ENCODE data around the gene PAQR6. TPM values are rescaled to one million over a fixed set of nuclear protein-coding genes. Genes with fewer than 3 reads are reported as not detected.

Gene PAQR6
- total RNA-seq, 1 donor: 0.43 TPM

- peak; percentile 23 for DNase-seq (ENCODE audit: low read depth)
- H3K4me3 ChIP-seq (ENCODE audit: low read depth, low read length): peak overlapping the region; percentile 44
- no peak for TF ChIP-seq CTCF (IDR thresholded peaks at IDR 0.05; ENCODE audit: insufficient read depth, low read depth, low read length)
Observed at GRCh38 chr1:156245451-156246232, 2.2 kb downstream of the PAQR6 start.

- DNase-seq (ENCODE audit: low read depth): no peak
- TF ChIP-seq CTCF (IDR thresholded peaks at IDR 0.05; ENCODE audit: insufficient read depth, low read depth, low read length): no peak
- no peak overlapping the region for H3K4me3 ChIP-seq (ENCODE audit: low read depth, low read length)
Observed at GRCh38 chr1:156244712-156245111, 3.1 kb downstream of the PAQR6 start.

GRCh38 chr1:156244126-156244525 lies 3.7 kb downstream of the PAQR6 start:
- TF ChIP-seq CTCF (IDR thresholded peaks at IDR 0.05; ENCODE audit: insufficient read depth, low read depth, low read length): no peak
- no peak for DNase-seq (ENCODE audit: low read depth)

GRCh38 chr1:156242738-156243137 lies 5.1 kb downstream of the PAQR6 start:
- no peak overlapping the region for H3K4me3 ChIP-seq (ENCODE audit: low read depth, low read length)
- TF ChIP-seq CTCF (IDR thresholded peaks at IDR 0.05; ENCODE audit: insufficient read depth, low read depth, low read length): no peak
- no peak for DNase-seq (ENCODE audit: low read depth)

More at GRCh38 chr1:156244126-156244525, 3.7 kb downstream of the PAQR6 start:
- H3K4me3 ChIP-seq (ENCODE audit: low read depth, low read length): no peak overlapping the region

GRCh38 chr1:156241926-156242325 lies 5.9 kb downstream of the PAQR6 start, which contains the start of gene BGLAP:
BGLAP (plus strand) TSS chr1:156242184; CDS start chr1:156242232, 48 bp downstream.
- H3K4me3 ChIP-seq (ENCODE audit: low read depth, low read length): no peak within 1 kb of the TSS
- no peak for DNase-seq (ENCODE audit: low read depth)
- no peak for TF ChIP-seq CTCF (IDR thresholded peaks at IDR 0.05; ENCODE audit: insufficient read depth, low read depth, low read length)

GRCh38 chr1:156241311-156241811 lies 6.5 kb downstream of the PAQR6 start:
- TF ChIP-seq CTCF (IDR thresholded peaks at IDR 0.05; ENCODE audit: insufficient read depth, low read depth, low read length): no peak
- DNase-seq (ENCODE audit: low read depth): no peak
- no peak overlapping the region for H3K4me3 ChIP-seq (ENCODE audit: low read depth, low read length)

Measured in fibroblast of villous mesenchyme (primary cell).